Trophoblast cell (in vitro differentiated cells and primary cell): ENCODE data around the gene MTUS2.

Experiments
- DNase-seq, 2 donors: peaks; one replicate each; pipeline ENCODE4 v3.0.0-alpha.2; 2016
- H2AFZ ChIP-seq: 2 replicates; pipeline ENCODE4 v1.6.1; 2013; ENCODE audit warnings: low read length, moderate library complexity, mild to moderate bottlenecking; ENCODE audit not compliant: insufficient read depth, poor library complexity
- H2AK5ac ChIP-seq: 2 replicates; pipeline ENCODE4 v1.6.1; 2013; ENCODE audit warnings: mild to moderate bottlenecking, low read length
- H2BK120ac ChIP-seq: 2 replicates; pipeline ENCODE4 v1.6.1; 2013; ENCODE audit warnings: low read length, mild to moderate bottlenecking, moderate library complexity; ENCODE audit not compliant: insufficient read depth, poor library complexity
- H2BK12ac ChIP-seq: 2 replicates; pipeline ENCODE4 v1.6.1; 2013; ENCODE audit warnings: mild to moderate bottlenecking, low read length, moderate library complexity
- H2BK5ac ChIP-seq: 2 replicates; pipeline ENCODE4 v1.6.1; 2013; ENCODE audit warnings: low read length, low read depth, moderate library complexity, mild to moderate bottlenecking; ENCODE audit not compliant: poor library complexity
- H3K14ac ChIP-seq: 2 replicates; pipeline ENCODE4 v1.6.1; 2013; ENCODE audit warnings: mild to moderate bottlenecking, low read length
- H3K18ac ChIP-seq: 2 replicates; pipeline ENCODE4 v1.6.1; 2013; ENCODE audit warnings: mild to moderate bottlenecking, low read length
- H3K23ac ChIP-seq: 2 replicates; pipeline ENCODE4 v1.6.1; 2013; ENCODE audit warnings: low read length
- H3K27ac ChIP-seq: 2 replicates; pipeline ENCODE4 v1.5.1; 2013; ENCODE audit warnings: low read depth, mild to moderate bottlenecking, inconsistent platforms, low read length, moderate library complexity
- H3K27me3 ChIP-seq: 2 replicates; pipeline ENCODE4 v1.6.1; 2013; ENCODE audit warnings: inconsistent platforms, mild to moderate bottlenecking, low read length, moderate library complexity; ENCODE audit not compliant: insufficient read depth
- H3K36me3 ChIP-seq, 2 experiments: 1 replicate in 1 of 2; 2 replicates in 1 of 2; pipeline ENCODE4 v1.6.1; 2013; ENCODE audit warnings: low read length in 2 of 2, mild to moderate bottlenecking in 2 of 2, moderate library complexity in 1 of 2; ENCODE audit not compliant: insufficient read depth in 2 of 2, control insufficient read depth in 1 of 2
- H3K4ac ChIP-seq: 2 replicates; pipeline ENCODE4 v1.6.1; 2013; ENCODE audit warnings: low read depth, mild to moderate bottlenecking, low read length, moderate library complexity
- H3K4me1 ChIP-seq, 2 experiments: 1 replicate in 1 of 2; 2 replicates in 1 of 2; pipeline ENCODE4 v1.6.1; 2013; ENCODE audit warnings: low read length in 2 of 2, mild to moderate bottlenecking in 2 of 2, moderate library complexity in 1 of 2; ENCODE audit not compliant: insufficient read depth in 2 of 2, control insufficient read depth in 1 of 2
- H3K4me2 ChIP-seq: 2 replicates; pipeline ENCODE4 v1.6.1; 2013; ENCODE audit warnings: inconsistent platforms, mild to moderate bottlenecking, low read length, moderate library complexity
- H3K4me3 ChIP-seq: 2 replicates; pipeline ENCODE4 v1.5.1; 2013; ENCODE audit warnings: mild to moderate bottlenecking, low read depth, low read length, inconsistent platforms
- H3K79me1 ChIP-seq: one replicate; pipeline ENCODE4 v1.6.1; 2013; ENCODE audit warnings: low read length
- H3K79me2 ChIP-seq: 2 replicates; pipeline ENCODE4 v1.6.1; 2013; ENCODE audit warnings: low read length, mild to moderate bottlenecking; ENCODE audit not compliant: control insufficient read depth, insufficient read depth, poor library complexity
- H3K9ac ChIP-seq: 2 replicates; pipeline ENCODE4 v1.6.1; 2013; ENCODE audit warnings: mild to moderate bottlenecking, low read length
- H3K9me3 ChIP-seq: 2 replicates; pipeline ENCODE4 v1.6.1; 2013; ENCODE audit warnings: low read depth, mild to moderate bottlenecking, control low read depth, inconsistent platforms, low read length; ENCODE audit not compliant: insufficient read depth
- H4K12ac ChIP-seq: 2 replicates; pipeline ENCODE4 v1.6.1; 2013; ENCODE audit warnings: low read depth, mild to moderate bottlenecking, low read length, moderate library complexity
- H4K8ac ChIP-seq: 2 replicates; pipeline ENCODE4 v1.6.1; 2013; ENCODE audit warnings: low read depth, mild to moderate bottlenecking, low read length, moderate library complexity
- H4K91ac ChIP-seq: one replicate; pipeline ENCODE4 v1.6.1; 2013; ENCODE audit warnings: low read depth, mild to moderate bottlenecking, low read length, moderate library complexity
- WGBS: extraction: QIAGEN DNeasy Blood & Tissue Kit; methylation state at CpG from one replicate; pipeline ENCODE4 v1.1.7; 2013; ENCODE audit warnings: missing lambda C conversion rate; ENCODE audit not compliant: insufficient read length, insufficient coverage; ENCODE audit errors: extremely low coverage; 5-methylcytosine and 5-hydroxymethylcytosine counted together

Gene MTUS2

GRCh38 chr13:29160862-29161261 is 340.7 kb downstream of the MTUS2 start:
- Histone ChIP-seq H2BK120ac (no peak overlapping the region), H3K36me3 (no peaks in the 10 kb centered on the region), H3K79me1 (no peaks in the 10 kb centered on the region), H4K12ac (no peak overlapping the region), H3K14ac (no peak overlapping the region), H3K4me2 (no peak overlapping the region), H4K91ac (no peak overlapping the region), H4K8ac (no peak overlapping the region), H3K18ac (no peak overlapping the region), H3K9me3 (no peaks in the 10 kb centered on the region), H3K79me2 (no peaks in the 10 kb centered on the region), H3K9ac (no peak overlapping the region), H2BK5ac (no peak overlapping the region), H2AFZ (no peak overlapping the region), H3K27me3 (no peaks in the 10 kb centered on the region), H3K4ac (no peak overlapping the region), H3K23ac (no peak overlapping the region), H3K4me1 (peaks cover 0 to 3% of the 10 kb centered on the region in 2 experiments), H2BK12ac (no peak overlapping the region), H3K27ac (no peak overlapping the region), H3K4me3 (no peak overlapping the region), H2AK5ac (no peak overlapping the region)
- no peak for DNase-seq
- WGBS, result 100% methylated on average over 1 of the region's 3 CpGs

- no peak overlapping the region for H2BK5ac ChIP-seq
- H3K14ac ChIP-seq, result no peak overlapping the region
- no peaks in the 10 kb centered on the region for H3K36me3 ChIP-seq
- H4K91ac ChIP-seq, result no peak overlapping the region
- H3K4me2 ChIP-seq, result no peak overlapping the region
- peaks cover 0 to 3% of the 10 kb centered on the region in 2 experiments for H3K4me1 ChIP-seq
- H2BK12ac ChIP-seq, result no peak overlapping the region
- H4K8ac ChIP-seq, result no peak overlapping the region
- H3K9ac ChIP-seq, result peak overlapping the region; percentile 57
- H2BK120ac ChIP-seq, result no peak overlapping the region
- H3K4me3 ChIP-seq, result peak overlapping the region; percentile 13
- no CpG with 5 or more reads among the region's 6 CpGs for WGBS
- H4K12ac ChIP-seq, result no peak overlapping the region
- no peak overlapping the region for H3K27ac ChIP-seq
- DNase-seq, result no peak
- no peak overlapping the region for H3K4ac ChIP-seq
- no peak overlapping the region for H3K18ac ChIP-seq
- H2AFZ ChIP-seq, result no peak overlapping the region
- no peak overlapping the region for H2AK5ac ChIP-seq
- no peak overlapping the region for H3K23ac ChIP-seq
- H3K79me2 ChIP-seq, result no peaks in the 10 kb centered on the region
- no peaks in the 10 kb centered on the region for H3K27me3 ChIP-seq
- no peaks in the 10 kb centered on the region for H3K9me3 ChIP-seq
- H3K79me1 ChIP-seq, result no peaks in the 10 kb centered on the region
Measured at GRCh38 chr13:29161676-29162075, 341.5 kb downstream of the MTUS2 start.

- H3K18ac ChIP-seq, result no peak overlapping the region
- no peak overlapping the region for H3K4me2 ChIP-seq
- H3K27ac ChIP-seq, result no peak overlapping the region
- no peak overlapping the region for H2AK5ac ChIP-seq
- DNase-seq, result peak; percentile 16 to 50
- H2BK12ac ChIP-seq, result no peak overlapping the region
- no peak overlapping the region for H4K91ac ChIP-seq
- peaks cover 0 to 3% of the 10 kb centered on the region in 2 experiments for H3K4me1 ChIP-seq
- H3K23ac ChIP-seq, result no peak overlapping the region
- no peak overlapping the region for H2BK120ac ChIP-seq
- no peaks in the 10 kb centered on the region for H3K36me3 ChIP-seq
- H4K8ac ChIP-seq, result no peak overlapping the region
- no peak overlapping the region for H3K9ac ChIP-seq
- no peak overlapping the region for H2AFZ ChIP-seq
- H2BK5ac ChIP-seq, result no peak overlapping the region
- no peak overlapping the region for H3K4ac ChIP-seq
- no peaks in the 10 kb centered on the region for H3K27me3 ChIP-seq
- H3K14ac ChIP-seq, result no peak overlapping the region
- H3K4me3 ChIP-seq, result no peak overlapping the region
- no CpG with 5 or more reads among the region's 6 CpGs for WGBS
- H3K9me3 ChIP-seq, result no peaks in the 10 kb centered on the region
- no peaks in the 10 kb centered on the region for H3K79me1 ChIP-seq
- no peak overlapping the region for H4K12ac ChIP-seq
- no peaks in the 10 kb centered on the region for H3K79me2 ChIP-seq
Measured at GRCh38 chr13:29162638-29163235, 342.6 kb downstream of the MTUS2 start.

- Histone ChIP-seq H3K36me3 (no peaks in the 10 kb centered on the region), H4K8ac (no peak overlapping the region), H3K79me1 (no peaks in the 10 kb centered on the region), H2BK5ac (no peak overlapping the region), H4K12ac (no peak overlapping the region), H2AFZ (no peak overlapping the region), H2BK120ac (no peak overlapping the region), H3K4me3 (no peak overlapping the region), H3K4me2 (no peak overlapping the region), H2AK5ac (no peak overlapping the region), H4K91ac (no peak overlapping the region), H3K27me3 (no peaks in the 10 kb centered on the region), H3K79me2 (no peaks in the 10 kb centered on the region), H3K14ac (peak overlapping the region; percentile 29), H3K9ac (no peak overlapping the region), H3K4ac (no peak overlapping the region), H2BK12ac (no peak overlapping the region), H3K4me1 (peaks cover 0 to 3% of the 10 kb centered on the region in 2 experiments), H3K9me3 (no peaks in the 10 kb centered on the region), H3K18ac (no peak overlapping the region), H3K23ac (no peak overlapping the region), H3K27ac (no peak overlapping the region)
- WGBS, result no CpG with 5 or more reads among the region's 7 CpGs
- DNase-seq, result no peak
Measured at GRCh38 chr13:29164116-29164515, 344.0 kb downstream of the MTUS2 start.
